ENCODE measurements around the gene KRT86. TPM values are rescaled to one million over a fixed set of nuclear protein-coding genes. Genes with fewer than 3 reads are reported as not detected.

KRT86 gene
- total and polyA plus RNA-seq, 2 experiments from 2014 or later: 0.16 TPM; not detected in 1

GRCh38 chr12:52278575-52279421 lies 4.4 kb downstream of the KRT86 start:
- H3K27me3 ChIP-seq (ENCODE audit: insufficient read depth): peaks cover 11% of the 10 kb centered on the region
- H3K9me3 Mint-ChIP-seq: no peaks in the 10 kb centered on the region
- H3K4me2 ChIP-seq: peak overlapping the region; percentile 93
- H3K79me2 ChIP-seq (replicated peaks; ENCODE audit: insufficient read depth): no peaks in the 10 kb centered on the region
- peaks cover 11% of the 10 kb centered on the region for H3K27me3 Mint-ChIP-seq (ENCODE audit: insufficient read depth, low read depth, poor library complexity)
- DNase-seq (ENCODE audit: low spot score) (peak; percentile 72), ATAC-seq (peak; percentile 99)
- H2AFZ ChIP-seq: peak overlapping the region; percentile 100
- H3K4me3 ChIP-seq: peak overlapping the region; percentile 60
- no peaks in the 10 kb centered on the region for H4K20me1 ChIP-seq (replicated peaks; ENCODE audit: insufficient read depth)
- no peaks in the 10 kb centered on the region for H3K36me3 Mint-ChIP-seq (ENCODE audit: low read depth)
- TF ChIP-seq ZNF114 (CRISPR knock-in tag; IDR thresholded peaks at IDR 0.05): no peak
- TF ChIP-seq CTCF (conservative IDR thresholded peaks at IDR 0.05; ENCODE audit: low read depth in 2 of 2): peak; percentile 71 to 90
- no peak for TF ChIP-seq JUNB (IDR thresholded peaks at IDR 0.05; ENCODE audit: unreplicated experiment)
- peak overlapping the region; percentile 69 for H3K4me3 Mint-ChIP-seq
- no peaks in the 10 kb centered on the region for H3K4me1 Mint-ChIP-seq
- H3F3A ChIP-seq (replicated peaks; ENCODE audit: low read depth): no peaks in the 10 kb centered on the region
- H3K27ac Mint-ChIP-seq: no peak overlapping the region
- H3K27ac ChIP-seq (ENCODE audit: low read depth): no peak overlapping the region
- H3K9me2 ChIP-seq (ENCODE audit: insufficient read depth): 0 out of 2 replicates have a peak, but pooled peaks cover 3% of the 10 kb centered on the region
- H3K36me3 ChIP-seq (ENCODE audit: insufficient read depth): no peaks in the 10 kb centered on the region
- H3K4me1 ChIP-seq (ENCODE audit: insufficient read depth): no peaks in the 10 kb centered on the region; the same call in 1 of the 2 replicates

GRCh38 chr12:52279422-52280318 lies 5.2 kb downstream of the KRT86 start:
- H3K27me3 Mint-ChIP-seq (ENCODE audit: insufficient read depth, low read depth, poor library complexity): peaks cover 11% of the 10 kb centered on the region

More at GRCh38 chr12:52279422-52280318, 5.2 kb downstream of the KRT86 start:
- Mint-ChIP-seq H3K9me3 (no peaks in the 10 kb centered on the region), H3K27ac (no peak overlapping the region), H3K36me3 (ENCODE audit: low read depth) (no peaks in the 10 kb centered on the region), H3K4me1 (no peaks in the 10 kb centered on the region), H3K4me3 (0 out of 3 replicates have a peak overlapping the region, but pooled peaks have one; percentile 6)
- Histone ChIP-seq H3K27me3 (ENCODE audit: insufficient read depth) (peaks cover 11% of the 10 kb centered on the region), H3K9me2 (ENCODE audit: insufficient read depth) (0 out of 2 replicates have a peak, but pooled peaks cover 3% of the 10 kb centered on the region), H4K20me1 (replicated peaks; ENCODE audit: insufficient read depth) (no peaks in the 10 kb centered on the region), H3K36me3 (ENCODE audit: insufficient read depth) (no peaks in the 10 kb centered on the region), H3F3A (replicated peaks; ENCODE audit: low read depth) (no peaks in the 10 kb centered on the region), H3K4me2 (no peak overlapping the region), H3K4me3 (no peak overlapping the region), H2AFZ (no peak overlapping the region), H3K4me1 (ENCODE audit: insufficient read depth) (no peaks in the 10 kb centered on the region; the same call in 1 of the 2 replicates), H3K27ac (ENCODE audit: low read depth) (no peak overlapping the region), H3K79me2 (replicated peaks; ENCODE audit: insufficient read depth) (no peaks in the 10 kb centered on the region)
- no peak for DNase-seq (ENCODE audit: low spot score)
- no peak for ATAC-seq
- TF ChIP-seq POLR2AphosphoS5 (IDR thresholded peaks at IDR 0.05; ENCODE audit: low read depth): no peak
- no peak for TF ChIP-seq EZH2phosphoT487 (IDR thresholded peaks at IDR 0.05; ENCODE audit: unreplicated experiment)
- no peak for TF ChIP-seq CREB1 (CRISPR knock-in tag; IDR thresholded peaks at IDR 0.05; ENCODE audit: low read depth)
- no peak for TF ChIP-seq ZNF331 (CRISPR knock-in tag; IDR thresholded peaks at IDR 0.05; ENCODE audit: low read depth)
- no peak for TF ChIP-seq EZH2 (IDR thresholded peaks at IDR 0.05; ENCODE audit: low read depth, unreplicated experiment)
- no peak for TF ChIP-seq CTCF (conservative IDR thresholded peaks at IDR 0.05; ENCODE audit: low read depth in 2 of 2)
- TF ChIP-seq ZNF114 (CRISPR knock-in tag; IDR thresholded peaks at IDR 0.05): no peak
- no peak for TF ChIP-seq NANOG (IDR thresholded peaks at IDR 0.05; ENCODE audit: borderline replicate concordance)
